ENCODE data around the gene TMEM132D.

The TMEM132D gene

GRCh38 chr12:129161511-129161910, 742.3 kb downstream of the TMEM132D start:
- ATAC-seq (ENCODE audit: low read depth) = no peak
- DNase-seq (ENCODE audit: low spot score in 2 of 2) = no peak
- Mint-ChIP-seq H3K27me3 (peaks cover 7% of the 10 kb centered on the region), H3K9me3 (peaks cover 5% of the 10 kb centered on the region), H3K36me3 (no peaks in the 10 kb centered on the region), H3K27ac (no peak overlapping the region), H3K4me1 (no peaks in the 10 kb centered on the region), H3K4me3 (no peak overlapping the region)

- DNase-seq (ENCODE audit: low spot score in 2 of 2) (no peak), ATAC-seq (ENCODE audit: low read depth) (no peak)
- no peaks in the 10 kb centered on the region for H3K36me3 Mint-ChIP-seq
- H3K4me3 Mint-ChIP-seq = no peak overlapping the region
- H3K9me3 Mint-ChIP-seq = peaks cover 5% of the 10 kb centered on the region
- H3K27me3 Mint-ChIP-seq = peaks cover 7% of the 10 kb centered on the region
- no peaks in the 10 kb centered on the region for H3K4me1 Mint-ChIP-seq
- H3K27ac Mint-ChIP-seq = no peak overlapping the region
Observed at GRCh38 chr12:129160282-129160681, 743.5 kb downstream of the TMEM132D start.

GRCh38 chr12:129152351-129153104, 751.3 kb downstream of the TMEM132D start:
- Mint-ChIP-seq H3K27ac (no peak overlapping the region), H3K27me3 (peaks cover 5% of the 10 kb centered on the region), H3K36me3 (no peaks in the 10 kb centered on the region), H3K9me3 (no peaks in the 10 kb centered on the region), H3K4me3 (no peak overlapping the region), H3K4me1 (no peaks in the 10 kb centered on the region)
- ATAC-seq (ENCODE audit: low read depth) (no peak), DNase-seq (ENCODE audit: low spot score in 2 of 2) (no peak)

GRCh38 chr12:129150721-129151120, 753.1 kb downstream of the TMEM132D start:
- H3K4me3 Mint-ChIP-seq = no peak overlapping the region
- H3K4me1 Mint-ChIP-seq = no peaks in the 10 kb centered on the region
- no peak for ATAC-seq (ENCODE audit: low read depth)

GRCh38 chr12:129145381-129145780, 758.4 kb downstream of the TMEM132D start:
- Mint-ChIP-seq H3K27me3 (no peaks in the 10 kb centered on the region), H3K4me1 (no peaks in the 10 kb centered on the region), H3K36me3 (no peaks in the 10 kb centered on the region), H3K27ac (no peak overlapping the region), H3K9me3 (peaks cover 1% of the 10 kb centered on the region), H3K4me3 (no peak overlapping the region)
- ATAC-seq (ENCODE audit: low read depth) (no peak), DNase-seq (ENCODE audit: low spot score in 2 of 2) (no peak)

More at GRCh38 chr12:129150721-129151120, 753.1 kb downstream of the TMEM132D start:
- DNase-seq (ENCODE audit: low spot score in 2 of 2) = no peak
- Mint-ChIP-seq H3K9me3 (no peaks in the 10 kb centered on the region), H3K36me3 (no peaks in the 10 kb centered on the region), H3K27ac (no peak overlapping the region), H3K27me3 (peaks cover 5% of the 10 kb centered on the region)

- DNase-seq (ENCODE audit: low spot score in 2 of 2) (no peak), ATAC-seq (ENCODE audit: low read depth) (no peak)
- Mint-ChIP-seq H3K4me3 (no peak overlapping the region), H3K27ac (no peak overlapping the region), H3K4me1 (no peaks in the 10 kb centered on the region), H3K27me3 (peaks cover 4% of the 10 kb centered on the region), H3K9me3 (no peaks in the 10 kb centered on the region), H3K36me3 (no peaks in the 10 kb centered on the region)
Observed at GRCh38 chr12:129138776-129139175, 765.0 kb downstream of the TMEM132D start.

- H3K4me3 Mint-ChIP-seq = no peak overlapping the region
- DNase-seq (ENCODE audit: low spot score in 2 of 2) (no peak), ATAC-seq (ENCODE audit: low read depth) (no peak)
- H3K27ac Mint-ChIP-seq = no peak overlapping the region
- no peaks in the 10 kb centered on the region for H3K36me3 Mint-ChIP-seq
- H3K27me3 Mint-ChIP-seq = peaks cover 6% of the 10 kb centered on the region
- no peaks in the 10 kb centered on the region for H3K9me3 Mint-ChIP-seq
- H3K4me1 Mint-ChIP-seq = no peaks in the 10 kb centered on the region
Observed at GRCh38 chr12:129136694-129137325, 767.0 kb downstream of the TMEM132D start.

- Mint-ChIP-seq H3K9me3 (peaks cover 4% of the 10 kb centered on the region), H3K4me3 (no peak overlapping the region), H3K36me3 (no peaks in the 10 kb centered on the region), H3K27ac (no peak overlapping the region), H3K27me3 (peaks cover 2% of the 10 kb centered on the region), H3K4me1 (no peaks in the 10 kb centered on the region)
- ATAC-seq (ENCODE audit: low read depth) = no peak
- no peak for DNase-seq (ENCODE audit: low spot score in 2 of 2)
Observed at GRCh38 chr12:129127771-129128170, 776.1 kb downstream of the TMEM132D start.

- Mint-ChIP-seq H3K36me3 (no peaks in the 10 kb centered on the region), H3K27me3 (peaks cover 2% of the 10 kb centered on the region), H3K4me3 (no peak overlapping the region), H3K4me1 (no peaks in the 10 kb centered on the region), H3K9me3 (peaks cover 4% of the 10 kb centered on the region), H3K27ac (no peak overlapping the region)
- DNase-seq (ENCODE audit: low spot score in 2 of 2) (no peak), ATAC-seq (ENCODE audit: low read depth) (no peak)
Observed at GRCh38 chr12:129127211-129127610, 776.6 kb downstream of the TMEM132D start.

- DNase-seq (ENCODE audit: low spot score in 2 of 2) (no peak), ATAC-seq (ENCODE audit: low read depth) (no peak)
- Mint-ChIP-seq H3K27ac (no peak overlapping the region), H3K9me3 (no peaks in the 10 kb centered on the region), H3K4me1 (no peaks in the 10 kb centered on the region), H3K4me3 (no peak overlapping the region), H3K27me3 (peaks cover 6% of the 10 kb centered on the region), H3K36me3 (no peaks in the 10 kb centered on the region)
Observed at GRCh38 chr12:129119537-129119936, 784.3 kb downstream of the TMEM132D start.

GRCh38 chr12:129115558-129115957, 788.3 kb downstream of the TMEM132D start:
- DNase-seq (ENCODE audit: low spot score in 2 of 2) = no peak
- Mint-ChIP-seq H3K4me3 (no peak overlapping the region), H3K27ac (no peak overlapping the region), H3K4me1 (no peaks in the 10 kb centered on the region), H3K27me3 (peaks cover 8% of the 10 kb centered on the region), H3K9me3 (no peaks in the 10 kb centered on the region), H3K36me3 (no peaks in the 10 kb centered on the region)
- no peak for ATAC-seq (ENCODE audit: low read depth)

GRCh38 chr12:129110575-129110974, 793.2 kb downstream of the TMEM132D start:
- H3K4me3 Mint-ChIP-seq = no peak overlapping the region

GRCh38 chr12:129109174-129110001, 794.4 kb downstream of the TMEM132D start:
- H3K4me3 Mint-ChIP-seq = no peak overlapping the region
- H3K27me3 Mint-ChIP-seq = peaks cover under 1% of the 10 kb centered on the region
- DNase-seq (ENCODE audit: low spot score in 2 of 2) (no peak), ATAC-seq (ENCODE audit: low read depth) (no peak)
- no peak overlapping the region for H3K27ac Mint-ChIP-seq
- peaks cover 2% of the 10 kb centered on the region for H3K9me3 Mint-ChIP-seq
- H3K4me1 Mint-ChIP-seq = no peaks in the 10 kb centered on the region
- no peaks in the 10 kb centered on the region for H3K36me3 Mint-ChIP-seq

More at GRCh38 chr12:129110575-129110974, 793.2 kb downstream of the TMEM132D start:
- ATAC-seq (ENCODE audit: low read depth) (no peak), DNase-seq (ENCODE audit: low spot score in 2 of 2) (no peak)
- H3K27me3 Mint-ChIP-seq = peaks cover 5% of the 10 kb centered on the region
- H3K27ac Mint-ChIP-seq = no peak overlapping the region
- H3K4me1 Mint-ChIP-seq = no peaks in the 10 kb centered on the region
- H3K9me3 Mint-ChIP-seq = peaks cover 2% of the 10 kb centered on the region
- H3K36me3 Mint-ChIP-seq = no peaks in the 10 kb centered on the region

GRCh38 chr12:129106772-129107171, 797.1 kb downstream of the TMEM132D start:
- no peaks in the 10 kb centered on the region for H3K4me1 Mint-ChIP-seq
- peaks cover 2% of the 10 kb centered on the region for H3K9me3 Mint-ChIP-seq
- H3K36me3 Mint-ChIP-seq = no peaks in the 10 kb centered on the region
- H3K27me3 Mint-ChIP-seq = peaks cover 5% of the 10 kb centered on the region
- ATAC-seq (ENCODE audit: low read depth) = no peak
- H3K4me3 Mint-ChIP-seq = no peak overlapping the region
- no peak overlapping the region for H3K27ac Mint-ChIP-seq
- DNase-seq (ENCODE audit: low spot score in 2 of 2) = no peak

All from memory B cell (primary cell).